Sigmoid colon (tissue), 3 donors: ENCODE results near the gene SGK2.

Experiments
- POLR2A ChIP-seq, 2 donors: fragments of 450-650 bp; IDR thresholded peaks; one replicate each; pipeline ENCODE4 v1.6.1; 2016; ENCODE audit warnings: antibody characterized with exemption in 2 of 2, mild to moderate bottlenecking in 2 of 2, moderate library complexity in 2 of 2
- TF ChIP-seq, protein P1 (sequence below), 4 experiments: fragments of 450-650 bp in 3 of 4; fragments of 200-600 bp in 1 of 4; IDR thresholded peaks; one replicate each; pipeline ENCODE4 v1.5.1; 2016 to 2019; ENCODE audit warnings: antibody characterized with exemption in 4 of 4, mild to moderate bottlenecking in 3 of 4, moderate library complexity in 2 of 4

- TF ChIP-seq, protein P1, sequence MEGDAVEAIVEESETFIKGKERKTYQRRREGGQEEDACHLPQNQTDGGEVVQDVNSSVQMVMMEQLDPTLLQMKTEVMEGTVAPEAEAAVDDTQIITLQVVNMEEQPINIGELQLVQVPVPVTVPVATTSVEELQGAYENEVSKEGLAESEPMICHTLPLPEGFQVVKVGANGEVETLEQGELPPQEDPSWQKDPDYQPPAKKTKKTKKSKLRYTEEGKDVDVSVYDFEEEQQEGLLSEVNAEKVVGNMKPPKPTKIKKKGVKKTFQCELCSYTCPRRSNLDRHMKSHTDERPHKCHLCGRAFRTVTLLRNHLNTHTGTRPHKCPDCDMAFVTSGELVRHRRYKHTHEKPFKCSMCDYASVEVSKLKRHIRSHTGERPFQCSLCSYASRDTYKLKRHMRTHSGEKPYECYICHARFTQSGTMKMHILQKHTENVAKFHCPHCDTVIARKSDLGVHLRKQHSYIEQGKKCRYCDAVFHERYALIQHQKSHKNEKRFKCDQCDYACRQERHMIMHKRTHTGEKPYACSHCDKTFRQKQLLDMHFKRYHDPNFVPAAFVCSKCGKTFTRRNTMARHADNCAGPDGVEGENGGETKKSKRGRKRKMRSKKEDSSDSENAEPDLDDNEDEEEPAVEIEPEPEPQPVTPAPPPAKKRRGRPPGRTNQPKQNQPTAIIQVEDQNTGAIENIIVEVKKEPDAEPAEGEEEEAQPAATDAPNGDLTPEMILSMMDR (IDR thresholded peaks at IDR 0.05): no peak
- TF ChIP-seq POLR2A (IDR thresholded peaks at IDR 0.05): no peak
Measured at GRCh38 chr20:43586641-43587040, 27.8 kb downstream of the SGK2 start.
